H1 (cell line): Measurements from ENCODE around the gene TBC1D20. TPM values are rescaled to one million over a fixed set of nuclear protein-coding genes. Genes with fewer than 3 reads are reported as not detected.

Experiments
- CHD7 ChIP-seq: fragments of 300-600 bp; sonication (generic); IDR thresholded peaks from 2 replicates; pipeline ENCODE4 v1.7.1; 2012; ENCODE audit warnings: low read length, moderate library complexity, mild to moderate bottlenecking, inconsistent platforms; ENCODE audit not compliant: insufficient replicate concordance
- FOSL1 ChIP-seq: IDR thresholded peaks from 2 replicates; pipeline ENCODE4 v1.6.1; 2011; ENCODE audit warnings: mild to moderate bottlenecking, low read depth, low read length, moderate library complexity; ENCODE audit not compliant: insufficient read depth
- HDAC2 ChIP-seq, 2 experiments: fragments of 300-600 bp in 1 of 2; sonication (generic) in 1 of 2; IDR thresholded peaks; 2 replicates each; pipeline ENCODE4 v1.6.1; 2011 to 2012; ENCODE audit warnings: low read depth in 2 of 2, low read length in 2 of 2, mild to moderate bottlenecking in 2 of 2, moderate library complexity in 2 of 2, borderline replicate concordance in 1 of 2, inconsistent platforms in 1 of 2
- MAFK ChIP-seq: IDR thresholded peaks from 2 replicates; pipeline ENCODE4 v1.6.1; 2012; ENCODE audit warnings: low read depth, mild to moderate bottlenecking, improper control_type of control experiment, low read length
- POU5F1 ChIP-seq: IDR thresholded peaks from 2 replicates; pipeline ENCODE4 v1.6.1; 2011; ENCODE audit warnings: low read depth, mild to moderate bottlenecking, low read length, moderate library complexity
- polyA plus RNA-seq, 7 experiments: library from polyadenylated mRNA; depleted of rRNA in 3 of 7; stranded (reverse) in 5 of 7; unstranded in 2 of 7; fragments of >200 nt in 5 of 7; fragments of 200-250 nt in 2 of 7; gene quantifications; 1 replicate in 5 of 7; 2 replicates in 1 of 7; 4 replicates in 1 of 7; pipeline versions ENCODE4 v1.2.1 to v1.2.3, GENCODE V29; 2011 to 2013; ENCODE audit warnings: missing spikeins in 2 of 7, mixed read lengths in 2 of 7
- total RNA-seq: library from RNA; stranded (reverse); fragmentation: NEBNext Ultra II Directional; extraction: Animal tissue kit (Norgen Biotek cat#: 25700); gene quantifications from 2 replicates; pipeline ENCODE4 v1.2.1, GENCODE V29; 2021

The TBC1D20 gene
- total and polyA plus RNA-seq, 2 of the 8 experiments (the other 6 are each of a cell fraction or from before 2014, with no cell fraction given), result 14.5 to 17.1 TPM

- TF ChIP-seq FOSL1, result no peak
- no peak for TF ChIP-seq HDAC2 (IDR thresholded peaks at IDR 0.05; ENCODE audit: borderline replicate concordance in 1 of 2, low read depth in 2 of 2, low read length in 2 of 2)
- TF ChIP-seq CHD7, result no peak
- no peak for TF ChIP-seq POU5F1
- no peak for TF ChIP-seq MAFK
Observed at GRCh38 chr20:402898-403581, 59.3 kb downstream of the TBC1D20 start (continued).
